HEK293T (cell line): Measurements from ENCODE around the gene PCED1B.

Experiments
- BHLHE40 ChIP-seq: fragments of 450-650 bp; IDR thresholded peaks from 2 replicates; pipeline ENCODE4 v1.6.1; 2016; ENCODE audit warnings: mild to moderate bottlenecking, moderate library complexity, borderline replicate concordance
- FOXA1 ChIP-seq: fragments of 450-650 bp; IDR thresholded peaks from 2 replicates; pipeline ENCODE4 v1.6.1; 2016; ENCODE audit warnings: mild to moderate bottlenecking
- FOXK2 ChIP-seq: fragments of 450-650 bp; IDR thresholded peaks from 2 replicates; pipeline ENCODE4 v1.6.1; 2016; ENCODE audit warnings: mild to moderate bottlenecking
- FOXM1 ChIP-seq: fragments of 450-650 bp; IDR thresholded peaks from 2 replicates; pipeline ENCODE4 v1.6.1; 2017; ENCODE audit warnings: mild to moderate bottlenecking, borderline replicate concordance
- SUZ12 ChIP-seq: fragments of 450-650 bp; IDR thresholded peaks from 2 replicates; pipeline ENCODE4 v1.6.1; 2016; ENCODE audit warnings: mild to moderate bottlenecking
- TARDBP ChIP-seq: fragments of 450-650 bp; IDR thresholded peaks from 2 replicates; pipeline ENCODE4 v1.6.1; 2016
- TF ChIP-seq, protein P1 (sequence below): fragments of 450-650 bp; IDR thresholded peaks from 2 replicates; pipeline ENCODE4 v1.6.1; 2016

- TF ChIP-seq BHLHE40 (no peak), TARDBP (no peak), FOXM1 (no peak), FOXK2 (no peak), FOXA1 (no peak), SUZ12 (no peak)
- TF ChIP-seq, protein P1, sequence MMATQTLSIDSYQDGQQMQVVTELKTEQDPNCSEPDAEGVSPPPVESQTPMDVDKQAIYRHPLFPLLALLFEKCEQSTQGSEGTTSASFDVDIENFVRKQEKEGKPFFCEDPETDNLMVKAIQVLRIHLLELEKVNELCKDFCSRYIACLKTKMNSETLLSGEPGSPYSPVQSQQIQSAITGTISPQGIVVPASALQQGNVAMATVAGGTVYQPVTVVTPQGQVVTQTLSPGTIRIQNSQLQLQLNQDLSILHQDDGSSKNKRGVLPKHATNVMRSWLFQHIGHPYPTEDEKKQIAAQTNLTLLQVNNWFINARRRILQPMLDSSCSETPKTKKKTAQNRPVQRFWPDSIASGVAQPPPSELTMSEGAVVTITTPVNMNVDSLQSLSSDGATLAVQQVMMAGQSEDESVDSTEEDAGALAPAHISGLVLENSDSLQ, result no peak
Measured at GRCh38 chr12:47281667-47282171, 202.3 kb downstream of the PCED1B start.
